NB4 (cell line): ENCODE data around the gene LEMD2.
A peak's percentile ranks its signal among the peaks of the same experiment; 100 is the strongest.

ENCODE experiments used
- DNase-seq: peaks from one replicate; pipeline ENCODE4 v3.0.0; 2010; ENCODE audit warnings: low read depth
- H3K4me3 ChIP-seq: one replicate; pipeline ENCODE4 v1.5.1; 2011; ENCODE audit warnings: mild to moderate bottlenecking, low read depth, low read length, moderate library complexity
- MYC ChIP-seq: IDR thresholded peaks from 2 replicates; pipeline ENCODE4 v1.6.1; 2011; ENCODE audit warnings: low read depth, low read length
- POLR2A ChIP-seq: IDR thresholded peaks from 2 replicates; pipeline ENCODE4 v1.6.1; 2011; ENCODE audit warnings: mild to moderate bottlenecking; ENCODE audit not compliant: insufficient read length; ENCODE audit errors: extremely low read depth
- TF ChIP-seq, protein P1 (sequence below): IDR thresholded peaks from 2 replicates; pipeline ENCODE4 v1.6.1; 2011; ENCODE audit warnings: low read depth, low read length
- TF ChIP-seq, protein P2 (sequence below): IDR thresholded peaks from one replicate; pipeline ENCODE4 v1.5.1; 2012; ENCODE audit warnings: low read depth, low read length

Gene LEMD2

GRCh38 chr6:33746651-33747100, 42.3 kb downstream of the LEMD2 start, which contains the start of gene IP6K3:
Gene IP6K3, minus strand, starts transcription at chr6:33746905. Its CDS starts 11,429 bp downstream, at chr6:33735476.
- DNase-seq: no peak
- H3K4me3 ChIP-seq: no peak within 1 kb of the TSS
- TF ChIP-seq, protein P1, sequence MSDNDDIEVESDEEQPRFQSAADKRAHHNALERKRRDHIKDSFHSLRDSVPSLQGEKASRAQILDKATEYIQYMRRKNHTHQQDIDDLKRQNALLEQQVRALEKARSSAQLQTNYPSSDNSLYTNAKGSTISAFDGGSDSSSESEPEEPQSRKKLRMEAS: no peak
- TF ChIP-seq, protein P2, sequence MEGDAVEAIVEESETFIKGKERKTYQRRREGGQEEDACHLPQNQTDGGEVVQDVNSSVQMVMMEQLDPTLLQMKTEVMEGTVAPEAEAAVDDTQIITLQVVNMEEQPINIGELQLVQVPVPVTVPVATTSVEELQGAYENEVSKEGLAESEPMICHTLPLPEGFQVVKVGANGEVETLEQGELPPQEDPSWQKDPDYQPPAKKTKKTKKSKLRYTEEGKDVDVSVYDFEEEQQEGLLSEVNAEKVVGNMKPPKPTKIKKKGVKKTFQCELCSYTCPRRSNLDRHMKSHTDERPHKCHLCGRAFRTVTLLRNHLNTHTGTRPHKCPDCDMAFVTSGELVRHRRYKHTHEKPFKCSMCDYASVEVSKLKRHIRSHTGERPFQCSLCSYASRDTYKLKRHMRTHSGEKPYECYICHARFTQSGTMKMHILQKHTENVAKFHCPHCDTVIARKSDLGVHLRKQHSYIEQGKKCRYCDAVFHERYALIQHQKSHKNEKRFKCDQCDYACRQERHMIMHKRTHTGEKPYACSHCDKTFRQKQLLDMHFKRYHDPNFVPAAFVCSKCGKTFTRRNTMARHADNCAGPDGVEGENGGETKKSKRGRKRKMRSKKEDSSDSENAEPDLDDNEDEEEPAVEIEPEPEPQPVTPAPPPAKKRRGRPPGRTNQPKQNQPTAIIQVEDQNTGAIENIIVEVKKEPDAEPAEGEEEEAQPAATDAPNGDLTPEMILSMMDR: no peak
- no peak for TF ChIP-seq POLR2A

GRCh38 chr6:33746036-33746600, 42.8 kb downstream of the LEMD2 start:
- H3K4me3 ChIP-seq: no peak overlapping the region
- TF ChIP-seq, protein P2: no peak
- no peak for TF ChIP-seq MYC
- TF ChIP-seq, protein P1: no peak
- no peak for TF ChIP-seq POLR2A
- DNase-seq: peak; percentile 41

- no peak for DNase-seq
- TF ChIP-seq, protein P1: no peak
- TF ChIP-seq POLR2A (no peak), MYC (no peak)
- TF ChIP-seq, protein P2: no peak
- H3K4me3 ChIP-seq: no peak overlapping the region
These were observed 43.4 kb downstream of the LEMD2 start for GRCh38 chr6:33745548-33745947.

- TF ChIP-seq POLR2A (no peak), MYC (no peak)
- TF ChIP-seq, protein P1: no peak
- TF ChIP-seq, protein P2: no peak
- no peak overlapping the region for H3K4me3 ChIP-seq
- DNase-seq: no peak
These were observed 43.9 kb downstream of the LEMD2 start for GRCh38 chr6:33744895-33745546.

DNA sequence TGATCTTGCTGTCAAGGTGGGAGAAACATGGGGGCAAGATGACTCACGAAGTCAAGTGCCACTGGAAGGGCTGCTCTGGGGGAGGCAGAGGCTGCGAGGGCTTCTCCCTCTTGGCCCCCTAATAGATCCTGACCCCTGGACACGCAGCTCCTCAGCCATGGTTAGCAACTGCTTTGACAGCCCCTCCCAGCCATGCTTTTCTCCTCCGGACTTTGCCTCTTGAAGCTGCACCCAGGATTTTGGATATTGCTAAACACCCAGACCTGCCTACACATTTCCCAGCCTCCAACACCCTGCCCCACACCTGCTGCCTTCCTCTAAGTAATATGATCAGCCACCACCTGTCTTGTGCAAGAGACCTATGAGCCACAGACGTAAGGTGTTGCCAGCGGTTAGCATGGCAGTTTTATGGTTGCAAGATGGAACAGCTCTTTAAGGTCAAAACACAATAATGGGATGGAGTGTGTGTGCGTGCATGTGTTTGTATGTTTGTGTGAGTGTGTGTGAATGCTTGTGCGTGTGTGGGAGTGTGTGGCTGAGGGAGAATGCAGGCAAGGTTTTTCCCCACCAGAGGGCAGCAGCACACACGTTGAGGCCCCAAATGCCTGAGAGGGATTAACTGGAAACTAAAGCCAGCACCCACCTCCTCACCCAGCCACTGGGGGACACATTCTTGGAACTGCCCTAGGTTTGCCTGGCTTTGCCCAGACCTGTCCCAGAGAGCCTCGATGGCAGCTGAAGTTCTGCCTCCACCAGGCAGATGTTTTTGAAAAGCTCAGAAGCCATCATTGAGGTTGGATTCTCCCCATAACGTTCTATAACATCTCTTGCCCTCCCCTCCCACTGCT, 44.7 kb downstream of the LEMD2 start:
- DNase-seq: peak; percentile 83
- H3K4me3 ChIP-seq: no peak overlapping the region
- TF ChIP-seq, protein P1: peak; percentile 49; the same call in 1 of the 2 replicates
- peak; percentile 59 for TF ChIP-seq MYC
- TF ChIP-seq, protein P2: peak; percentile 92
- TF ChIP-seq POLR2A: no peak
